B cell (primary cell): Measurements from ENCODE around the gene COA5. TPM values are rescaled to one million over a fixed set of nuclear protein-coding genes. Genes with fewer than 3 reads are reported as not detected.
A peak's percentile ranks its signal among the peaks of the same experiment; 100 is the strongest.

Experiments
- ATAC-seq: fragments of 200-7000 bp; cut with Tn5 transposase; one replicate; pipeline ENCODE4 v1.10.0; 2021; ENCODE audit warnings: low read depth, mild to moderate bottlenecking, moderate number of reproducible peaks, moderate library complexity
- CTCF ChIA-PET: fragments of 350-600 bp; sonication (Branson Sonifier 250); formaldehyde crosslinking; loops from one replicate; lab custom pipeline; 2021; ENCODE audit warnings: antibody characterized with exemption, inconsistent platforms; lab: Charles Lee
- POLR2A ChIA-PET: fragments of 350-600 bp; sonication (Branson Sonifier 250); formaldehyde crosslinking; loops from one replicate; lab custom pipeline; 2021; ENCODE audit warnings: antibody characterized with exemption; lab: Charles Lee
- DNase-seq: peaks from one replicate; pipeline ENCODE4 v3.0.0; 2013
- H2AFZ ChIP-seq: 2 replicates; pipeline ENCODE4 v1.6.1; 2012; ENCODE audit warnings: mild to moderate bottlenecking, low read depth, low read length; ENCODE audit not compliant: insufficient read depth, poor library complexity, severe bottlenecking
- H3K27ac ChIP-seq, 2 donors: 1 replicate in 1 of 2; 2 replicates in 1 of 2; pipeline ENCODE4 v1.5.1; 2012 to 2013; ENCODE audit warnings: low read length in 2 of 2, mild to moderate bottlenecking in 2 of 2, moderate library complexity in 1 of 2
- H3K27me3 ChIP-seq, 4 experiments: fragments of 200-600 bp in 1 of 4; sonication (generic) in 1 of 4; replicated peaks in 1 of 4; 1 replicate in 2 of 4; 2 replicates in 2 of 4; pipeline versions ENCODE4 v1.6.1 to v1.7.0; 2013 to 2016; ENCODE audit warnings: low read length in 3 of 4, mild to moderate bottlenecking in 2 of 4, mixed read lengths in 1 of 4, moderate library complexity in 1 of 4; ENCODE audit not compliant: insufficient read depth in 4 of 4, control insufficient read depth in 3 of 4; ENCODE audit errors: control extremely low read depth in 1 of 4
- H3K36me3 ChIP-seq, 2 experiments: replicated peaks in 1 of 2; 1 replicate in 1 of 2; 2 replicates in 1 of 2; pipeline versions ENCODE4 v1.6.1 to v1.7.1; 2013; ENCODE audit warnings: low read length in 1 of 2; ENCODE audit not compliant: insufficient read depth in 2 of 2, control insufficient read depth in 1 of 2; ENCODE audit errors: control extremely low read depth in 1 of 2, extremely low read depth in 1 of 2
- H3K4me1 ChIP-seq, 2 donors: fragments of 200-600 bp in 1 of 2; sonication (generic) in 1 of 2; 1 replicate in 1 of 2; 2 replicates in 1 of 2; pipeline versions ENCODE4 v1.5.1 to v1.6.1; 2013 to 2017; ENCODE audit warnings: low read length in 2 of 2; ENCODE audit not compliant: control insufficient read depth in 2 of 2, insufficient read depth in 2 of 2
- H3K4me2 ChIP-seq: replicated peaks from 2 replicates; pipeline ENCODE3; 2012; ENCODE audit warnings: mild to moderate bottlenecking, low read depth, low read length; ENCODE audit not compliant: poor library complexity, severe bottlenecking
- H3K4me3 ChIP-seq, 5 experiments: fragments of 200-600 bp in 1 of 5; sonication (generic) in 1 of 5; 1 replicate in 3 of 5; 2 replicates in 2 of 5; pipeline versions ENCODE4 v1.5.1 to v1.7.0; 2011 to 2016; ENCODE audit warnings: low read length in 4 of 5, mild to moderate bottlenecking in 4 of 5, low read depth in 2 of 5, control low read depth in 1 of 5, moderate library complexity in 1 of 5; ENCODE audit not compliant: insufficient read depth in 1 of 5; ENCODE audit errors: control extremely low read depth in 1 of 5, extremely low read depth in 1 of 5
- H3K79me2 ChIP-seq: fragments of 200-600 bp; sonication (generic); one replicate; pipeline ENCODE4 v1.6.0; 2016; ENCODE audit warnings: low read length; ENCODE audit not compliant: control insufficient read depth, insufficient read depth
- H3K9ac ChIP-seq: fragments of 200-600 bp; sonication (generic); 2 replicates; pipeline ENCODE4 v1.6.1; 2017; ENCODE audit warnings: mild to moderate bottlenecking, low read length, moderate library complexity
- H3K9me3 ChIP-seq, 3 donors: one replicate each; pipeline versions ENCODE4 v1.6.1 to v1.7.1; 2013; ENCODE audit warnings: low read length in 2 of 3; ENCODE audit not compliant: control insufficient read depth in 2 of 3, insufficient read depth in 1 of 3; ENCODE audit errors: control extremely low read depth in 1 of 3
- H4K20me1 ChIP-seq: 2 replicates; pipeline ENCODE4 v1.6.0; 2012; ENCODE audit warnings: mild to moderate bottlenecking, low read length; ENCODE audit not compliant: insufficient read depth, control insufficient read depth, poor library complexity, severe bottlenecking
- H3K27ac Mint-ChIP-seq: one replicate; pipeline ENCODE4 v1.8.0; 2021; ENCODE audit warnings: mixed read lengths
- H3K27me3 Mint-ChIP-seq: one replicate; pipeline ENCODE4 v1.8.0; 2021; ENCODE audit warnings: mixed read lengths
- H3K4me1 Mint-ChIP-seq: one replicate; pipeline ENCODE4 v1.8.0; 2021; ENCODE audit warnings: mixed read lengths
- H3K4me3 Mint-ChIP-seq: one replicate; pipeline ENCODE4 v1.8.0; 2021; ENCODE audit warnings: mixed read lengths
- H3K9me3 Mint-ChIP-seq: one replicate; pipeline ENCODE4 v1.8.0; 2022; ENCODE audit warnings: mixed read lengths; ENCODE audit not compliant: insufficient read depth
- EZH2 ChIP-seq: IDR thresholded peaks from 2 replicates; pipeline ENCODE4 v1.6.1; 2012; ENCODE audit warnings: borderline replicate concordance, low read depth, mild to moderate bottlenecking, moderate library complexity, low read length; ENCODE audit not compliant: insufficient read depth, poor library complexity, severe bottlenecking
- WGBS: methylation state at CpG from one replicate; pipeline ENCODE4 v1.1.5; 2013; ENCODE audit warnings: missing lambda C conversion rate; ENCODE audit not compliant: insufficient coverage; 5-methylcytosine and 5-hydroxymethylcytosine counted together
- intact Hi-C: fragments of 100-400 bp; cut with micrococcal nuclease; formaldehyde crosslinking; loops from one replicate; pipeline ENCODE4 v1.10.0; 2022
- polyA plus RNA-seq: library from polyadenylated mRNA; depleted of rRNA; stranded (reverse); fragments of >200 nt; gene quantifications from 2 replicates; pipeline ENCODE4 v1.2.3, GENCODE V29; 2012
- total RNA-seq, 2 donors: library from RNA; stranded (reverse); fragments of 120-200 nt in 1 of 2; gene quantifications; 1 replicate in 1 of 2; 2 replicates in 1 of 2; pipeline versions ENCODE4 v1.2.3 to v1.2.4, GENCODE V29; 2013 to 2022
- TF ChIP-seq, protein P1 (sequence below): fragments of 200-600 bp; IDR thresholded peaks from one replicate; pipeline ENCODE4 v1.8.0; 2022; ENCODE audit warnings: antibody characterized with exemption, mild to moderate bottlenecking

COA5 gene
- total and polyA plus RNA-seq, 2 donors (not counting 1 experiment from before 2014, with no cell fraction given): 23.2 to 46.9 TPM

DNA sequence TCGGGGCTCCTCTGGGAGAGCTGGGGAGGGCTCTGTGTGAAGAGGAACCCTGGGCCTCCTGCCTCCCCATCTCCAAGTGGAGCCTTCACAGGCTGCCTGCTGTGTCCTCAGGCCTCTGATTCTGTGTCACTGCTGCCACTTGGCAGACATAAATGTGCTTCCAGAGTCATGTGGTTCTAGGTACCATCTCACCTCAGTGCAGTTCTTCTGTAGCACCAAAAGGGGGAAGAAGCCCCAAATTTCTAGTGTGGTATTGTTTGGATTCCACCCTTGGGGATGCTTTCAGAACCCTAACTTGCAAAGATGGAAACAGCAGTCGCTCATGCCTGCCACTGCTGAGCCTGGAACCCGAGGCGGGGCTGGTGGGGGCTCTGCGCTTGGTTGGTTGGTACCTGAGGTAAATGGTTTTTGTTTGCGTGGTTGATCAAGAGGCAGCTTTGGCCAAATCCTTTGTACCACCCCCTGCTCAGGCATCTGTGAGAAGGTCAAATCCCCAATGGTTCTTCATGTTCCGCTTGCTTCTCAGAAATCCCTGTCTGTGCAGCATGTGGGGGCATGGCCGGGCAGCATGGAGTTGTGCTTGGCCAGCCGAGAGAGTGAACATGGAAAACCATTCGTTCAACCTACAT is 27.5 kb downstream of the COA5 start:
- CTCF ChIA-PET: interaction anchor here (1.0 kb wide), 1 partner anchor 169 kb away, joined by 3 read pairs; no protein-coding TSS in a partner anchor
- Mint-ChIP-seq H3K4me1 (peaks cover 10% of the 10 kb centered on the region), H3K27me3 (no peaks in the 10 kb centered on the region), H3K4me3 (no peak overlapping the region), H3K9me3 (no peaks in the 10 kb centered on the region), H3K27ac (no peak overlapping the region)
- intact Hi-C loops: no loop called here
- Histone ChIP-seq H4K20me1 (no peaks in the 10 kb centered on the region), H2AFZ (no peak overlapping the region), H3K4me1 (peaks cover 6 to 10% of the 10 kb centered on the region in 2 donors), H3K9me3 (no peaks in the 10 kb centered on the region), H3K4me3 (no peak overlapping the region), H3K79me2 (no peaks in the 10 kb centered on the region), H3K27ac (no peak overlapping the region), H3K4me2 (peak overlapping the region; percentile 23), H3K9ac (no peak overlapping the region), H3K27me3 (no peaks in the 10 kb centered on the region), H3K36me3 (peaks cover 0 to 23% of the 10 kb centered on the region in 2 experiments)
- TF ChIP-seq EZH2: no peak
- TF ChIP-seq, protein P1, sequence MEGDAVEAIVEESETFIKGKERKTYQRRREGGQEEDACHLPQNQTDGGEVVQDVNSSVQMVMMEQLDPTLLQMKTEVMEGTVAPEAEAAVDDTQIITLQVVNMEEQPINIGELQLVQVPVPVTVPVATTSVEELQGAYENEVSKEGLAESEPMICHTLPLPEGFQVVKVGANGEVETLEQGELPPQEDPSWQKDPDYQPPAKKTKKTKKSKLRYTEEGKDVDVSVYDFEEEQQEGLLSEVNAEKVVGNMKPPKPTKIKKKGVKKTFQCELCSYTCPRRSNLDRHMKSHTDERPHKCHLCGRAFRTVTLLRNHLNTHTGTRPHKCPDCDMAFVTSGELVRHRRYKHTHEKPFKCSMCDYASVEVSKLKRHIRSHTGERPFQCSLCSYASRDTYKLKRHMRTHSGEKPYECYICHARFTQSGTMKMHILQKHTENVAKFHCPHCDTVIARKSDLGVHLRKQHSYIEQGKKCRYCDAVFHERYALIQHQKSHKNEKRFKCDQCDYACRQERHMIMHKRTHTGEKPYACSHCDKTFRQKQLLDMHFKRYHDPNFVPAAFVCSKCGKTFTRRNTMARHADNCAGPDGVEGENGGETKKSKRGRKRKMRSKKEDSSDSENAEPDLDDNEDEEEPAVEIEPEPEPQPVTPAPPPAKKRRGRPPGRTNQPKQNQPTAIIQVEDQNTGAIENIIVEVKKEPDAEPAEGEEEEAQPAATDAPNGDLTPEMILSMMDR: no peak
- 57% methylated on average over 4 of the region's 10 CpGs for WGBS
- POLR2A ChIA-PET: no interaction called here
- DNase-seq: no peak
- ATAC-seq: no peak

DNA sequence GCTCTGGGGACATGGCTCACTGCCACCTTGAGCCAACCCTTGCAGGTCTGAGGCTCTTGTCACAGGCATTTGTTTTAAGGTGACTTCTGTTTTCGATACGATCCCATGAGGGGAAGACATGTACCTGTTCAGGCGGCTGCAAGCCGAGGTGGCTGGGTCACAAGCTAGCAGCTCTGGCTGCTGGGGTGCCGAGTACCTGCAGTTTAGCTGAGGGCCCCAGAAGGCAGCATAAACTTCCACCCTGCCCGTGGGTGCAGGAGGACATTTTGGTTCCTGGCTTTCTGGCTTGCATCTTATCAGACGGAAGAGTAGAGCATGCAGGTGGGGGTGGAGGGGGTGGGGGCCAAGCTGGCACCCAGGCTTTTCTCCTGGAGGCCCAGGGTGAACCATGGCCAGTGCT is 28.4 kb downstream of the COA5 start:
- ChIA-PET CTCF (interaction anchor here (0.9 to 1.0 kb wide), 2 partner anchors 11 to 168 kb away, joined by 3 read pairs; no protein-coding TSS in a partner anchor), POLR2A (interaction anchor here (0.7 kb wide), 1 partner anchor 85 kb away, joined by 5 read pairs; no protein-coding TSS in a partner anchor)
- DNase-seq (no peak), ATAC-seq (no peak)
- Mint-ChIP-seq H3K4me3 (no peak overlapping the region), H3K4me1 (peaks cover 10% of the 10 kb centered on the region), H3K27ac (no peak overlapping the region), H3K27me3 (no peaks in the 10 kb centered on the region), H3K9me3 (no peaks in the 10 kb centered on the region)
- Histone ChIP-seq H3K36me3 (peaks cover 0 to 20% of the 10 kb centered on the region in 2 experiments), H3K4me2 (no peak overlapping the region), H3K27me3 (no peaks in the 10 kb centered on the region), H3K4me1 (peaks cover 6 to 10% of the 10 kb centered on the region in 2 donors), H2AFZ (no peak overlapping the region), H4K20me1 (no peaks in the 10 kb centered on the region), H3K4me3 (no peak overlapping the region), H3K9ac (no peak overlapping the region), H3K27ac (no peak overlapping the region), H3K79me2 (no peaks in the 10 kb centered on the region), H3K9me3 (no peaks in the 10 kb centered on the region)
- no peak for TF ChIP-seq EZH2
- TF ChIP-seq, protein P1: no peak
- WGBS: 99% methylated on average over 7 of the region's 7 CpGs
- intact Hi-C loops: no loop called here
